ENCODE results near the gene LSM3. TPM values are rescaled to one million over a fixed set of nuclear protein-coding genes. Genes with fewer than 3 reads are reported as not detected.

LSM3 gene
- total RNA-seq, 1 experiment from 2014 or later: 17.4 TPM

DNA sequence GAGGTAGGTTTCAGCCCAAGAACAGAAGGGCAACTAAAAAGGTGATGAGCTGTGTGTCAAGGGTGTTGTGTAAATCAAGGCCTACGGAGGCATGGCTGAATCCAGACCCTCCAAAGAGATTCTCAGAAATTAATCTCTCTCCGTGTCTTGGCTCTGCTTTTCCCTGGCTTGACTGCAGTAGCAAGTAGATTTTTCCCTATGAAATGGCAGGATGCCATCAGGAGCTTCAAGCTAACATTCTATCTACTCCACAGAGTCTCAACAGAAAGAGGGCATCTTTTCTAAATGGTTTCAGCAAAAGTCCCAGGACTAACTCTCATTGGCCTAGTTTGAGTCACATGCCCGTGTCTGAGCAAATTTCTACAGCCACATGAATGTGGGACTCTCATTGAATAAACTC lies 58.3 kb downstream of the LSM3 start:
- CTCF ChIA-PET: no interaction called here
- RAD21 ChIA-PET (ENCODE audit: low non-redundant PET in 1 of 2, low total read pairs in 2 of 2, uncharacterized antibody in 2 of 2, unreplicated experiment in 2 of 2): no interaction called here
- ATAC-seq: no peak

DNA sequence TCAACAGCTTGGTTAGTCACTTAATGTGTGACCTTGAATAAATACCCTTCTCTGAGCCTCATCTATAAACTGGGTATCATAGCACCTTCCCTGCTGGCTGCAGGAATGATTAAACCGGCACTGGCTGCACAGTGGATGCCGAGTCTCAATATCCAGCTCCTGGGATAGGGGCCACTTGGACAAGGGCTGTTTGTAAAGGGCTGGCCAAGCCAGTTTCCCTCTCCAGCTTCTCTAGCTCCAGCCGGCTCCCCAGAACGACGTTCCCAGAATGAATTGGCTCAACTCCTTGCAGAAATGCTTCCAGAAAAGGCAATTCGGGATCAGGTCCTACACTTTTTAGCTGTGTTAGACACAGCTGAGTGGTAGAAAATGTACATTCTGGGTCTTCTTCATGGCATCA lies 58.8 kb downstream of the LSM3 start:
- intact Hi-C loops (cut with micrococcal nuclease): no loop called here
- Histone ChIP-seq H4K20me1 (ENCODE audit: insufficient read depth) (no peaks in the 10 kb centered on the region), H3K4me3 (replicated peaks in 1 of 2; ENCODE audit: low read depth in 1 of 2, low read length in 2 of 2) (no peak overlapping the region), H3K27me3 (ENCODE audit: insufficient read depth, low read length) (no peaks in the 10 kb centered on the region), H2AFZ (ENCODE audit: low read depth, low read length, poor library complexity, severe bottlenecking) (no peak overlapping the region), H3K4me2 (ENCODE audit: low read length) (no peak overlapping the region), H3K9me3 (ENCODE audit: control insufficient read depth in 1 of 2, insufficient read depth in 1 of 2, low read depth in 1 of 2, low read length in 2 of 2) (peaks cover 4 to 5% of the 10 kb centered on the region in 2 experiments; a peak in 2 of 4 replicates), H3K4me1 (ENCODE audit: control insufficient read depth in 1 of 2, insufficient read depth in 2 of 2, low read length in 2 of 2) (no peaks in the 10 kb centered on the region; a peak in 1 of 4 replicates), H3K9me2 (ENCODE audit: insufficient read depth) (no peaks in the 10 kb centered on the region), H3K9ac (ENCODE audit: low read length) (no peak overlapping the region), H3K79me2 (ENCODE audit: insufficient read depth, low read length) (no peaks in the 10 kb centered on the region), H3K36me3 (ENCODE audit: control insufficient read depth in 1 of 2, insufficient read depth in 2 of 2, low read length in 2 of 2) (no peaks in the 10 kb centered on the region), H3K27ac (ENCODE audit: low read depth, low read length) (no peak overlapping the region)
- ChIA-PET RAD21 (ENCODE audit: low non-redundant PET in 1 of 2, low total read pairs in 2 of 2, uncharacterized antibody in 2 of 2, unreplicated experiment in 2 of 2) (no interaction called here), CTCF (no interaction called here), POLR2A (no interaction called here)
- TF ChIP-seq CBX3 (IDR thresholded peaks at IDR 0.05; ENCODE audit: low read depth): no peak
- no peak for TF ChIP-seq EZH2 (IDR thresholded peaks at IDR 0.05)
- TF ChIP-seq ELF1 (IDR thresholded peaks at IDR 0.05; ENCODE audit: borderline replicate concordance, low read depth): no peak
- no peak for TF ChIP-seq EGR1 (IDR thresholded peaks at IDR 0.05; ENCODE audit: low read depth)
- TF ChIP-seq POLR2AphosphoS5 (IDR thresholded peaks at IDR 0.05; ENCODE audit: low read depth, low read length): no peak
- TF ChIP-seq, protein P1, sequence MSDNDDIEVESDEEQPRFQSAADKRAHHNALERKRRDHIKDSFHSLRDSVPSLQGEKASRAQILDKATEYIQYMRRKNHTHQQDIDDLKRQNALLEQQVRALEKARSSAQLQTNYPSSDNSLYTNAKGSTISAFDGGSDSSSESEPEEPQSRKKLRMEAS (IDR thresholded peaks at IDR 0.05): no peak
- no peak for TF ChIP-seq FOSL1 (IDR thresholded peaks at IDR 0.05; ENCODE audit: low read depth)
- no peak for TF ChIP-seq JUND (IDR thresholded peaks at IDR 0.05)
- TF ChIP-seq ZFX (IDR thresholded peaks at IDR 0.05): no peak
- no peak for TF ChIP-seq SP1 (IDR thresholded peaks at IDR 0.05; ENCODE audit: low read depth)
- DNase-seq (ENCODE audit: low read depth, low spot score): no peak
- no TSS peak for BruUV-seq (replicated peaks)
- ATAC-seq: no peak

More for the DNA sequence above, 58.3 kb downstream of the LSM3 start:
- Histone ChIP-seq H3K9me3 (ENCODE audit: control insufficient read depth in 1 of 2, insufficient read depth in 1 of 2, low read depth in 1 of 2, low read length in 2 of 2) (peaks cover 4 to 5% of the 10 kb centered on the region in 2 experiments; a peak in 2 of 4 replicates), H3K27ac (ENCODE audit: low read depth, low read length) (no peak overlapping the region), H3K4me2 (ENCODE audit: low read length) (no peak overlapping the region), H3K79me2 (ENCODE audit: insufficient read depth, low read length) (no peaks in the 10 kb centered on the region), H2AFZ (ENCODE audit: low read depth, low read length, poor library complexity, severe bottlenecking) (no peak overlapping the region), H3K4me3 (replicated peaks in 1 of 2; ENCODE audit: low read depth in 1 of 2, low read length in 2 of 2) (no peak overlapping the region), H3K9me2 (ENCODE audit: insufficient read depth) (no peaks in the 10 kb centered on the region), H3K9ac (ENCODE audit: low read length) (no peak overlapping the region), H3K36me3 (ENCODE audit: control insufficient read depth in 1 of 2, insufficient read depth in 2 of 2, low read length in 2 of 2) (no peaks in the 10 kb centered on the region), H3K4me1 (ENCODE audit: control insufficient read depth in 1 of 2, insufficient read depth in 2 of 2, low read length in 2 of 2) (no peaks in the 10 kb centered on the region; a peak in 1 of 4 replicates), H3K27me3 (ENCODE audit: insufficient read depth, low read length) (no peaks in the 10 kb centered on the region), H4K20me1 (ENCODE audit: insufficient read depth) (no peaks in the 10 kb centered on the region)
- no peak for TF ChIP-seq TCF7L2 (IDR thresholded peaks at IDR 0.05; ENCODE audit: borderline replicate concordance, extremely low read depth, insufficient read depth, insufficient read length)
- intact Hi-C loops (cut with micrococcal nuclease): no loop called here
- DNase-seq (ENCODE audit: low read depth, low spot score): no peak
- POLR2A ChIA-PET: no interaction called here
- BruUV-seq (replicated peaks): no TSS peak

Data from HCT116 (cell line).